ENCODE measurements around the gene EXT2. TPM values are rescaled to one million over a fixed set of nuclear protein-coding genes. Genes with fewer than 3 reads are reported as not detected.

The EXT2 gene
- total RNA-seq, 4 donors from 2014 or later = 47.8 to 80.4 (median 68.0) TPM

GRCh38 chr11:44127130-44127529 is 31.7 kb downstream of the EXT2 start:
- H3K36me3 ChIP-seq = peaks cover 61 to 94% (median 72%) of the 10 kb centered on the region in 4 donors
- TF ChIP-seq EP300 (IDR thresholded peaks at IDR 0.05) (no peak), CTCF (IDR thresholded peaks at IDR 0.05) (no peak), POLR2A (IDR thresholded peaks at IDR 0.05; ENCODE audit: low read depth) (no peak), POLR2AphosphoS5 (IDR thresholded peaks at IDR 0.05) (no peak)

DNA sequence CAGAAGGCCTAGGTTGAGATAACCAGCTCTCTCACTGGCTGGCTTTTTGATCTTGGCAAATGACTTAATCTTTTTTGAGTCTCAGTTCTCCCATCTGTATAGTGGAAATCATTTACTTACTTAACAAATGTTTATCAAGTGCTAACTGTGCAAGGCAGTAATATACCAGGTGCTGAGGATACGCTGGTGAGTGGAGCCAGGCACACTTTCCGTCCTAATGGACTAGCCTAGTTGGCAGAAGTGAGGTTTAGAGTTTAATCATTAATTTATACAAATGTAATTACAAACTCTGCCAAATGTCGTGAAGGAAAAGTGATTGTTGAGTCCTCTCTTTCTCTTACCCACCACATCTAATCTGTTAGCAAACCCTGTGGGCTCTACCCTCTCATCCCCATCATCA is 33.3 kb downstream of the EXT2 start:
- peaks cover 64 to 98% (median 79%) of the 10 kb centered on the region in 4 donors for H3K36me3 ChIP-seq
- DNase-seq (ENCODE audit: extremely low spot score) = no peak
- peaks cover 0 to 5% (median 0%) of the 10 kb centered on the region in 4 donors for H3K4me1 ChIP-seq
- no peak overlapping the region for H3K27ac ChIP-seq (replicated peaks in 1 of 4)
- no peaks in the 10 kb centered on the region for H3K9me3 ChIP-seq
- no peaks in the 10 kb centered on the region for H3K27me3 ChIP-seq
- TF ChIP-seq POLR2A (IDR thresholded peaks at IDR 0.05; ENCODE audit: low read depth) (no peak), POLR2AphosphoS5 (IDR thresholded peaks at IDR 0.05) (no peak), CTCF (IDR thresholded peaks at IDR 0.05) (no peak), EP300 (IDR thresholded peaks at IDR 0.05) (no peak)
- intact Hi-C loops (cut with DNase I) = no loop called here
- WGBS = 92% methylated on average over 3 of the region's 3 CpGs
- H3K4me3 ChIP-seq = no peak overlapping the region

More at GRCh38 chr11:44127130-44127529, 31.7 kb downstream of the EXT2 start:
- DNase-seq (ENCODE audit: extremely low spot score) = no peak
- intact Hi-C loops (cut with DNase I) = no loop called here
- Histone ChIP-seq H3K27ac (replicated peaks in 1 of 4) (no peak overlapping the region), H3K4me3 (no peak overlapping the region), H3K9me3 (no peaks in the 10 kb centered on the region), H3K27me3 (no peaks in the 10 kb centered on the region), H3K4me1 (peaks cover 0 to 5% (median 0%) of the 10 kb centered on the region in 4 donors)
- WGBS = 90% methylated on average over 8 of the region's 8 CpGs

GRCh38 chr11:44130751-44131150 is 35.3 kb downstream of the EXT2 start:
- Histone ChIP-seq H3K4me3 (no peak overlapping the region), H3K27me3 (no peaks in the 10 kb centered on the region), H3K4me1 (no peaks in the 10 kb centered on the region), H3K36me3 (peaks cover 53 to 97% (median 74%) of the 10 kb centered on the region in 4 donors), H3K27ac (replicated peaks in 1 of 4) (no peak overlapping the region), H3K9me3 (no peaks in the 10 kb centered on the region)
- 82% methylated on average over 6 of the region's 6 CpGs for WGBS
- intact Hi-C loops (cut with DNase I) = no loop called here
- TF ChIP-seq POLR2A (IDR thresholded peaks at IDR 0.05; ENCODE audit: low read depth) = no peak
- no peak for TF ChIP-seq EP300 (IDR thresholded peaks at IDR 0.05)
- no peak for TF ChIP-seq POLR2AphosphoS5 (IDR thresholded peaks at IDR 0.05)
- TF ChIP-seq CTCF (IDR thresholded peaks at IDR 0.05) = no peak
- DNase-seq (ENCODE audit: extremely low spot score) = no peak

DNA sequence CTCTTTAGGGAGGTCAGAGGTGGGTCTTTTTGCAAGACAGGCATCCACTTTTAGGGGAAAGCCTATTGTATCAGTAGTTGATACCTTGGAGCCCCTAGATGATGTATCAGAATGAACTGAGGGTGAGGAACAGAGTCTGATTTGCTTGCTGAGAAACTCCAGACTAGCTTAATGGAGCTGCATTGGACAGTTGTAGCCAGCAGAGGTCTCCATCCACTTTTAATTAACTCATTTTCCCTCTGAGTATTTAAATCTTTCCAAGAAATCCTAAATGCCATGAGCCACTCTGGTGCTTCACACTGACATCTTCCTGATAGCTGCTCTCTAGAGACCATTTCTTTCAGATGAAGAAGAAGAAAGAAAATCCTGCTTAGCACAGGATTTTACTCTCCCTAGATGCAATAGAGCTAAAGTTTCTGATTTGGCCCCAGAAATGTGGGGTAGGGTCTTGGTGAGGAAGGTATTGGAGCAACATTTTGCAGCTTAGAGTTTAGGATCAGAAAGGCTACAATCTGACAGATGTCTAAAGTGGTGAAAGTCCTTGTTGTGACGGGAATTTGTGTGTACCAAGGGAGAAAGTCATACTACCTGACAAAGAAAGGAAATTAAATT is 38.0 kb downstream of the EXT2 start:
- TF ChIP-seq POLR2A (IDR thresholded peaks at IDR 0.05; ENCODE audit: low read depth) (no peak), POLR2AphosphoS5 (IDR thresholded peaks at IDR 0.05) (no peak), CTCF (IDR thresholded peaks at IDR 0.05) (peak; percentile 15 to 46 (median 25)), EP300 (IDR thresholded peaks at IDR 0.05) (no peak)
- 84% methylated on average over 1 of the region's 1 CpG for WGBS
- Histone ChIP-seq H3K27ac (replicated peaks in 1 of 4) (no peak overlapping the region), H3K9me3 (no peaks in the 10 kb centered on the region), H3K36me3 (peaks cover 34 to 70% (median 48%) of the 10 kb centered on the region in 4 donors), H3K4me1 (no peaks in the 10 kb centered on the region), H3K27me3 (no peaks in the 10 kb centered on the region), H3K4me3 (no peak overlapping the region)
- DNase-seq (ENCODE audit: extremely low spot score) = no peak
- intact Hi-C loops (cut with DNase I) = no loop called here

- Histone ChIP-seq H3K9me3 (no peaks in the 10 kb centered on the region), H3K4me1 (peaks cover 0 to 5% (median 1%) of the 10 kb centered on the region in 4 donors), H3K4me3 (no peak overlapping the region), H3K27ac (replicated peaks in 1 of 4) (no peak overlapping the region), H3K27me3 (no peaks in the 10 kb centered on the region), H3K36me3 (peaks cover 24 to 62% (median 37%) of the 10 kb centered on the region in 4 donors)
- no peak for DNase-seq (ENCODE audit: extremely low spot score)
- 75% methylated on average over 1 of the region's 1 CpG for WGBS
- TF ChIP-seq CTCF (IDR thresholded peaks at IDR 0.05) (no peak), POLR2AphosphoS5 (IDR thresholded peaks at IDR 0.05) (no peak), POLR2A (IDR thresholded peaks at IDR 0.05; ENCODE audit: low read depth) (no peak), EP300 (IDR thresholded peaks at IDR 0.05) (no peak)
- intact Hi-C loops (cut with DNase I) = no loop called here
These were observed 39.1 kb downstream of the EXT2 start for GRCh38 chr11:44134625-44135024.
